ENCODE measurements around the gene CCDC88A. TPM values are rescaled to one million over a fixed set of nuclear protein-coding genes. Genes with fewer than 3 reads are reported as not detected.
"Not testable (repeated sequence)": the region's sequence is repeated elsewhere in the genome, so short reads cannot be mapped to it uniquely, and the experiment has no call there.

Gene CCDC88A
- total and polyA plus RNA-seq, 9 donors = 48.7 to 76.6 (median 62.4) TPM

DNA sequence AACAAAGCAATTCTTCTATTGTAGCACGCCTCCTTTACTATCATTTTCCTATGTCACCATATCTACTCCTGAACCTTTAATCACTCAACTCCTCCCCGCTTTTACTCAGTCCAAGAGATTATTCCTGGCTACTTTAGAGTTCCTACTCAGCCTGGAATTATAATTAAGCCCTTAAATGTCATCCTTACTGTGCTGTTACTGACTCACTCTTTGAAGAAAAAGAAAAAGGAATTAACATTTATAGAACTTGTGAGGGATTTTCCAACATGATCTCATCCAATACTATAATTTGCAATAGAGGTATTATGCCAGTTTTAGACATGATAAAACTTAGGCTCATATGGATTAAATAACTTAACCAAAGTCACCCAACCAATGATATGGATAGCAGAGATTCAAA is 61.7 kb downstream of the CCDC88A start:
- Histone ChIP-seq H3K4me3 (ENCODE audit: low read length) (no peak overlapping the region), H3K4me1 (ENCODE audit: control insufficient read depth, insufficient read depth, low read length) (no peaks in the 10 kb centered on the region), H3K27ac (ENCODE audit: low read length) (no peak overlapping the region), H3K27me3 (ENCODE audit: control insufficient read depth, insufficient read depth, low read length) (no peaks in the 10 kb centered on the region), H3K36me3 (ENCODE audit: control insufficient read depth, insufficient read depth, low read length) (peaks cover 9% of the 10 kb centered on the region), H3K9me3 (replicated peaks; ENCODE audit: control insufficient read depth, low read depth, low read length) (no peaks in the 10 kb centered on the region)
- peak; percentile 29 for DNase-seq
- WGBS (ENCODE audit: insufficient coverage) = 79% methylated on average over 2 of the region's 2 CpGs

DNA sequence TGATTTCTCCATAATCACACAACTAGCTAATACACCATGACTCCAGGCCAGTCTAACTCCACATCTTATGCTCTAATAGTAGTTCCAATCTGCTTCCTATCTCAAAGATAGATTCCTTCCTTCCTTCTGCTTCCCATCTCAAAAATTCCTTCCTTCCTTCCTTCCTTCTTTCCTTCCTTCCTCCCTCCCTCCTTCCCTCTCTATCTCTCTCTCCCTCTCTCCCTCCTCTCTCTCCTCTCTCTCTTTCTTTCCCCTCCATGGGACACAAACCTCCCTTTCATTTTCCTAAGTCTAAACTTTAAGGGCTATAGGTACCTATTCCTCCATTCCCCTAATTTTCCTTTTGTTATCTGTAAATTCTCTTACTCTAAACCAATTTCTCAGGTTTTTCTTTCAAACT is 62.5 kb downstream of the CCDC88A start:
- Histone ChIP-seq H3K9me3 (replicated peaks; ENCODE audit: control insufficient read depth, low read depth, low read length) (no peaks in the 10 kb centered on the region), H3K4me3 (ENCODE audit: low read length) (no peak overlapping the region), H3K27ac (ENCODE audit: low read length) (no peak overlapping the region), H3K27me3 (ENCODE audit: control insufficient read depth, insufficient read depth, low read length) (no peaks in the 10 kb centered on the region), H3K36me3 (ENCODE audit: control insufficient read depth, insufficient read depth, low read length) (peaks cover 10% of the 10 kb centered on the region), H3K4me1 (ENCODE audit: control insufficient read depth, insufficient read depth, low read length) (no peaks in the 10 kb centered on the region)
- no peak for DNase-seq

DNA sequence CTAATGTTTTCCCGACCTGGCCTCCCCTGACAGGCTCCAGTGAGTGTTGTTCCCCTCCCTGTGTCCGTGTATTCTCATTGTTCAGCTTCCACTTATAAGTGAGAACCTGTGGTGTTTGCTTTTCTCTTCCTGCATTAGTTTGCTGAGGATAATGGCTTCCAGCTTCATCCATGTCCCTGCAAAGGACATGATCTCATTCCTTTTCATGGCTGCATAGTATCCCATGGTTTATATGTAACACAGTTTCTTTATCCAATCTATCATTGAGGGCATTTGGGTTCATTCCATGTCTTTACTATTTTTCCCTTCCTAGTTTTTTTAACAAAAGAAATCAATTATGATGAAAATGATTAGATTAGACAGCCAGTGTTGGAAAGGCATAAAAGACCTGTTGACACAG is 63.5 kb downstream of the CCDC88A start:
- not testable (repeated sequence) for H3K27ac ChIP-seq (ENCODE audit: low read length); H3K4me1 ChIP-seq (ENCODE audit: control insufficient read depth, insufficient read depth, low read length); H3K9me3 ChIP-seq (replicated peaks; ENCODE audit: control insufficient read depth, low read depth, low read length); H3K27me3 ChIP-seq (ENCODE audit: control insufficient read depth, insufficient read depth, low read length); DNase-seq; H3K4me3 ChIP-seq (ENCODE audit: low read length)
- peaks cover 20% of the 10 kb centered on the region for H3K36me3 ChIP-seq (ENCODE audit: control insufficient read depth, insufficient read depth, low read length)
- WGBS (ENCODE audit: insufficient coverage) = no CpG with 5 or more reads among the region's 2 CpGs

DNA sequence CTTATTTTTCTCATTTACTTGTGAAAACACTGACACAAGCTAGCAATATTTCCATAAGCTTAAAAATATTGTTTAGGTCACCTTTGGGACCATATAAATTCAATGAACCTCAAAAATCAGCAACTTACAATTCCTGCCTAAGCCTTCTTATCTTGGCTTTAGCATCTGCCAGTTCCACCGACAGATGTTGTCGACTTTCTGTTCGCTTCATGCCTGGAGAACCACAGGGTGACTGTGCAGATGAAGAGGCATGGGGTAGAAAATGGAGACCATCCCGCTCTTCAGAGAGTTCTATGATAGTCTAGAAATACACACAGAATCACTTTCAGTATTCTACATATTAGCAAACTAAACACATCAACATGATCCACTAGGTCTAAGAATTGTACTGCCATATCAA is 64.2 kb downstream of the CCDC88A start:
- no CpG with 5 or more reads among the region's 4 CpGs for WGBS (ENCODE audit: insufficient coverage)
- peaks cover 4% of the 10 kb centered on the region for H3K9me3 ChIP-seq (replicated peaks; ENCODE audit: control insufficient read depth, low read depth, low read length)
- no peak overlapping the region for H3K4me3 ChIP-seq (ENCODE audit: low read length)

DNA sequence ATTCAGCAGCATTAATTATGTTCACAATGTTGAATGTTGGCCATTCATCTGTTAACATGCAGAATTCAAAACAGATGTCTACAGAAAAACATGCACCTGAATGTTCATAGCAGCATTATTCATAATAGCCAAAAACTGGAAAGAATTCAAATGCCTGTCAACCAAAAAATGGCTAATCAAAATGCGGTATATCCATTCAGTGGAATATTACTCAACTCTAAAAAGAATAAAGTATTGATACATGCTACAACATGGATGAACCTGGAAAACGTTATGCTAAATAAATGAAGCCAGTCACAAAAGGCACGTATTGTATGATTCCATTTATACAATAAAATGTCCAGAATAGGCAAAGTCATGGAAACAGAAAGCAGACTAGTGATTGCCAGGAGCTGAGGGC is 68.0 kb downstream of the CCDC88A start:
- DNase-seq = no peak
- H3K9me3 ChIP-seq (replicated peaks; ENCODE audit: control insufficient read depth, low read depth, low read length) = peaks cover 4% of the 10 kb centered on the region
- no peaks in the 10 kb centered on the region for H3K4me1 ChIP-seq (ENCODE audit: control insufficient read depth, insufficient read depth, low read length)
- no peaks in the 10 kb centered on the region for H3K27me3 ChIP-seq (ENCODE audit: control insufficient read depth, insufficient read depth, low read length)
- H3K27ac ChIP-seq (ENCODE audit: low read length) = no peak overlapping the region
- no CpG with 5 or more reads among the region's 3 CpGs for WGBS (ENCODE audit: insufficient coverage)
- peaks cover 27% of the 10 kb centered on the region for H3K36me3 ChIP-seq (ENCODE audit: control insufficient read depth, insufficient read depth, low read length)
- no peak overlapping the region for H3K4me3 ChIP-seq (ENCODE audit: low read length)

More for the DNA sequence above, 64.2 kb downstream of the CCDC88A start:
- no peak overlapping the region for H3K27ac ChIP-seq (ENCODE audit: low read length)
- H3K36me3 ChIP-seq (ENCODE audit: control insufficient read depth, insufficient read depth, low read length) = peaks cover 21% of the 10 kb centered on the region
- H3K27me3 ChIP-seq (ENCODE audit: control insufficient read depth, insufficient read depth, low read length) = no peaks in the 10 kb centered on the region
- no peak for DNase-seq
- no peaks in the 10 kb centered on the region for H3K4me1 ChIP-seq (ENCODE audit: control insufficient read depth, insufficient read depth, low read length)

DNA sequence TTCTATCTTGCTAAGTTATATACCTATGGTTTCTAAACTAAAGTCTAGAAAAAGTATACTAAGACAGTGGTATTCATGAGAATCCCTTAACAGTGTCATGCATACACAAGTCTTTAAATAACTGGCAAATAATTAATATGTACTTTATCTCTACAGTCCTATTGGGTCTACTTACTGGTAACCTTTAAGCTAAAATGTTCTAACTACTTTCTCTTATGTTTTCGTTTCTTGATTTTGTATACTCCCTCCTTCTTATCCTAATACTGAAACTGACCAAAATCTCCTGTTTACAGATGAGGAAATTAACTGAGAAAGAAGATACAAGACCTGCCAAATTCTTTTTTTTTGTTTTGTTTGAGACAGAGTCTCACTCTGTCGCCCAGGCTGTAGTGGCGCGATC is 74.6 kb downstream of the CCDC88A start:
- Histone ChIP-seq H3K27me3 (ENCODE audit: control insufficient read depth, insufficient read depth, low read length) (no peaks in the 10 kb centered on the region), H3K4me1 (ENCODE audit: control insufficient read depth, insufficient read depth, low read length) (no peaks in the 10 kb centered on the region), H3K36me3 (ENCODE audit: control insufficient read depth, insufficient read depth, low read length) (peaks cover 15% of the 10 kb centered on the region), H3K27ac (ENCODE audit: low read length) (no peak overlapping the region), H3K9me3 (replicated peaks; ENCODE audit: control insufficient read depth, low read depth, low read length) (no peaks in the 10 kb centered on the region), H3K4me3 (ENCODE audit: low read length) (no peak overlapping the region)
- 96% methylated on average over 3 of the region's 4 CpGs for WGBS (ENCODE audit: insufficient coverage)
- DNase-seq = no peak

DNA sequence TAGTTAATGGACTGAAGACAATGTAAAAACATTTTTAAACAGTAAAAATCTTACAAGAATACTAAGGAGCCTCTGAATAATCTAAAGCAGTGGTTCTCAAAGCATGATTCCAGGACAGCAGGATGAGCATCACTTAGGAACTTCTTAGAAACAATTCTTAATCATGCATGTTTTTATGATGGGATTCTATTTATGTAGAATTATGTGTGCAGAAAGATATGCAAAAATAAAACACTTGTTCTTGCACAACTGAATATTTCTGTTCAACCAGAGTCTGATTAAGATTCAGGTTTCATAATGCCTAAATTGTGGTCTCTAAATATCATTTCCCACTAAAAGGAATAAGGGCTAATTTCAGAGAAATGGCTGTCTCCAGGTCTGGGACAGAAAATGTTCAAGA is 81.4 kb downstream of the CCDC88A start:
- no peaks in the 10 kb centered on the region for H3K27me3 ChIP-seq (ENCODE audit: control insufficient read depth, insufficient read depth, low read length)
- no peaks in the 10 kb centered on the region for H3K9me3 ChIP-seq (replicated peaks; ENCODE audit: control insufficient read depth, low read depth, low read length)
- no peaks in the 10 kb centered on the region for H3K4me1 ChIP-seq (ENCODE audit: control insufficient read depth, insufficient read depth, low read length)
- H3K36me3 ChIP-seq (ENCODE audit: control insufficient read depth, insufficient read depth, low read length) = peaks cover 12% of the 10 kb centered on the region
- H3K27ac ChIP-seq (ENCODE audit: low read length) = no peak overlapping the region
- no peak for DNase-seq
- no peak overlapping the region for H3K4me3 ChIP-seq (ENCODE audit: low read length)

DNA sequence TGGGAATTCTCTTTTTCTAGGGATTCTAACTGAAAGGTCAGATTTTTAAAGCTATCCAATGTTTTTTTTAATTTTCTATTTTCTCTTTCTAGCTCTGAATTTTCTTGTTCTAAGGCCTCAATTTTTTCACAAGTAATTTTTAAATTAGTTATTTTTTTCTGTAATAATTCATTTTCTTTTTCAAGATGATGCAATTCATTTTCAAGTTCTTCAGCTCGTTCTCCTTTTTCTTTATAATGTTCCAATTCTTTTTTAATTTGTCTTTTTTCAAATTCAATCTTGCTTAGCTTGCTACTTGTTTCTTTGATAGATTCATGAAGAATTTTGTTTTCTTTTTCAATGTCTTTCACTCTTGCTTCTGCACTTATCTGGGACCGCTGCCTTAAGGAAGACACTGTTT is 84.9 kb downstream of the CCDC88A start:
- H3K27ac ChIP-seq (ENCODE audit: low read length) = no peak overlapping the region
- no peak overlapping the region for H3K4me3 ChIP-seq (ENCODE audit: low read length)
- no peaks in the 10 kb centered on the region for H3K4me1 ChIP-seq (ENCODE audit: control insufficient read depth, insufficient read depth, low read length)
- no CpG with 5 or more reads among the region's 2 CpGs for WGBS (ENCODE audit: insufficient coverage)
- peaks cover 17% of the 10 kb centered on the region for H3K36me3 ChIP-seq (ENCODE audit: control insufficient read depth, insufficient read depth, low read length)
- no peak for DNase-seq
- no peaks in the 10 kb centered on the region for H3K27me3 ChIP-seq (ENCODE audit: control insufficient read depth, insufficient read depth, low read length)
- H3K9me3 ChIP-seq (replicated peaks; ENCODE audit: control insufficient read depth, low read depth, low read length) = no peaks in the 10 kb centered on the region

DNA sequence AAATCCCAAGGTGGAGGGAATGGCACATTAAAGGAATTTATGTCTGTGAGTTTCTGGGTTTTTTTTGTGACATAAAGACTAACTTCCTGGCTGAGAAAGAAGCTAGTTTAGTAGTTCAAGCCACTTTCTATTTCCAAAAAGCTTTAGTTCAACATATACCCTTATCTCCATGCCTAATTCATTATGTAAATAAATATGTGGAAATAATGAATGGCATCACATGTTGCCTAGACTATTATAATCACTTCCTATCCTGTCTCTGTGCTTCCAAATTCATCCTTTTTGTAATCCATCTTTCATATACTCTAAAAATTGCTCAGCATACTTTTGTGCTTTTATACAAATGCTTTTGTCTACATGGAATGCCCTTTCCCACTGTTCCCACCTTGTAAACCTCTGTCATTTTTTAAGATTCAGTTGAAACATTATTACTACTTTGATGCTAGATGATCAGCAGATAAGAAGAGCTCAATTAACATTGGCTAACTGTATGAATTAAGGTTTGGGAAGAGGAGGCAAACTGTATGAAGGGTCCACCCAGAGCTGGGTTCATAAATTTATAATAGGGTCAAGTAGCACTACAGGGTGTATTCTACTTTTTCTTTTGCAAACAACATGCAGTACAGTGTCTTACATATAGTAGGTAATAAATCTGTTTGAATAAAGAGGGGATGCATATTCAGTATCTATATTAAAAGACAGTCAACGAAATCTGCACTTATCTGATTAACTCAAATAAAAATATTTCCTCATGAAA is 88.9 kb downstream of the CCDC88A start:
- Histone ChIP-seq H3K9me3 (replicated peaks; ENCODE audit: control insufficient read depth, low read depth, low read length) (peaks cover 2% of the 10 kb centered on the region), H3K4me3 (ENCODE audit: low read length) (no peak overlapping the region), H3K4me1 (ENCODE audit: control insufficient read depth, insufficient read depth, low read length) (no peaks in the 10 kb centered on the region), H3K36me3 (ENCODE audit: control insufficient read depth, insufficient read depth, low read length) (peaks cover 27% of the 10 kb centered on the region), H3K27me3 (ENCODE audit: control insufficient read depth, insufficient read depth, low read length) (no peaks in the 10 kb centered on the region), H3K27ac (ENCODE audit: low read length) (no peak overlapping the region)
- no CpG with 5 or more reads among the region's 1 CpG for WGBS (ENCODE audit: insufficient coverage)
- no peak for DNase-seq

DNA sequence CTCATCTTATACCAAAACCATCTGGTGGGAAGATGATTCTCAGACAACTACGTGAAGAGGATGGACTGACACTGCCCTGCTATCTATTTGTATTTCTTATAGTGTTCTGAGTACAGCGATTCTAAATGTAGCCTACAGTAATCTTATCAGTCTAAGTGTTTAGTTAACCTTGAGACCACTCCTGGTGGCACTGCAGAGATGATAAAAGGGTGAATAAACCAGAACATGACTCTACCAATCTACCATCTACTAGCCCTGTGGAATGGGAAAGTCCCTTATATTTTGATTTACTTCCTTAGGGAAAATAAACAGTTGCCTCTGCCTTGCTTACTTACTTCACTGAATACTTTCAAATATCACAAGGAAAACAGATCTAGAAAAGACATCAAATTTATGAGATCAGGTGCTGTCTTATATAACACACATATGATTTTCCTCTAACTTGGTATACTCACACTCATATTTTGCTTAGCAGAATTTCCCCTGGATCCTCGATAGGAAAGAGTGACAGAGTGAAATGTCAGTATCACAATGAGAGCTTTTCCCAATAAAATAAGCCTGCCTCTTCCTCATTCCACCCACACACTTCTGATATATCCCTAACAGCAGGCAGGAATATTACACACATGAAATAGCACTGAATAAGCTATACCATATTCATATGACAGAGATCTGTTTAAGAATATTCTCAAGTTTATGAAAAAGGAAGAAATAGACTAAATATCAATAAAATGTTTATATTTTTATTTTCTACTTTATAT is 92.0 kb downstream of the CCDC88A start:
- Histone ChIP-seq H3K4me3 (ENCODE audit: low read length) (no peak overlapping the region), H3K27ac (ENCODE audit: low read length) (no peak overlapping the region), H3K4me1 (ENCODE audit: control insufficient read depth, insufficient read depth, low read length) (no peaks in the 10 kb centered on the region), H3K36me3 (ENCODE audit: control insufficient read depth, insufficient read depth, low read length) (peaks cover 27% of the 10 kb centered on the region), H3K27me3 (ENCODE audit: control insufficient read depth, insufficient read depth, low read length) (no peaks in the 10 kb centered on the region), H3K9me3 (replicated peaks; ENCODE audit: control insufficient read depth, low read depth, low read length) (peaks cover 2% of the 10 kb centered on the region)
- WGBS (ENCODE audit: insufficient coverage) = no CpG with 5 or more reads among the region's 3 CpGs
- DNase-seq = no peak
